ENCODE results near the gene ZNF141. TPM values are rescaled to one million over a fixed set of nuclear protein-coding genes. Genes with fewer than 3 reads are reported as not detected.
"Not testable (repeated sequence)": the region's sequence is repeated elsewhere in the genome, so short reads cannot be mapped to it uniquely, and the experiment has no call there.

Gene ZNF141
- polyA plus RNA-seq (2012; ENCODE audit: insufficient read depth, insufficient read length, low read depth): 5.4 TPM

- H3K9me3 ChIP-seq: peaks cover 4% of the 10 kb centered on the region
- no peaks in the 10 kb centered on the region for H3K4me1 ChIP-seq
- DNase-seq: peak; percentile 95
- no peaks in the 10 kb centered on the region for H3K27me3 ChIP-seq
- H3K36me3 ChIP-seq: peaks cover 25% of the 10 kb centered on the region
- H3K4me3 ChIP-seq (ENCODE audit: low read depth, low read length): peak within 1 kb of the TSS; percentile 94
- TF ChIP-seq CTCF (IDR thresholded peaks at IDR 0.05; ENCODE audit: low read depth, low read length): no peak
These were observed at the start of gene ZNF141 for GRCh38 chr4:337143-337931. Gene ZNF141, plus strand, starts transcription at chr4:337814. Its CDS starts 170 bp downstream, at chr4:337984.

- Histone ChIP-seq H3K27me3 (no peaks in the 10 kb centered on the region), H3K4me1 (no peaks in the 10 kb centered on the region), H3K9me3 (no peaks in the 10 kb centered on the region), H3K4me3 (ENCODE audit: low read depth, low read length) (no peak overlapping the region), H3K36me3 (no peaks in the 10 kb centered on the region)
- TF ChIP-seq CTCF (IDR thresholded peaks at IDR 0.05; ENCODE audit: low read depth, low read length): no peak
- DNase-seq: no peak
These were observed 48.7 kb upstream of the ZNF141 start for GRCh38 chr4:288891-289290.

GRCh38 chr4:294732-295131 is 42.9 kb upstream of the ZNF141 start:
- Histone ChIP-seq H3K36me3 (no peaks in the 10 kb centered on the region), H3K27me3 (no peaks in the 10 kb centered on the region), H3K4me1 (no peaks in the 10 kb centered on the region), H3K9me3 (no peaks in the 10 kb centered on the region), H3K4me3 (ENCODE audit: low read depth, low read length) (no peak overlapping the region)
- DNase-seq: no peak
- no peak for TF ChIP-seq CTCF (IDR thresholded peaks at IDR 0.05; ENCODE audit: low read depth, low read length)

- Histone ChIP-seq H3K4me1 (peaks cover 3% of the 10 kb centered on the region; the same call in 1 of the 2 replicates), H3K36me3 (no peaks in the 10 kb centered on the region), H3K4me3 (ENCODE audit: low read depth, low read length) (no peak overlapping the region), H3K27me3 (no peaks in the 10 kb centered on the region), H3K9me3 (peaks cover 8% of the 10 kb centered on the region)
- DNase-seq: no peak
- no peak for TF ChIP-seq CTCF (IDR thresholded peaks at IDR 0.05; ENCODE audit: low read depth, low read length)
These were observed 35.2 kb upstream of the ZNF141 start for GRCh38 chr4:302381-302780.

- H3K4me3 ChIP-seq (ENCODE audit: low read depth, low read length): peak overlapping the region; percentile 45
These were observed 33.1 kb upstream of the ZNF141 start for GRCh38 chr4:304516-304915.

GRCh38 chr4:304969-305680 is 32.5 kb upstream of the ZNF141 start, which contains the start of gene ZNF732:
Gene ZNF732, minus strand, starts transcription at chr4:305474. Its CDS starts 164 bp downstream, at chr4:305310.
- no peak for TF ChIP-seq CTCF (IDR thresholded peaks at IDR 0.05; ENCODE audit: low read depth, low read length)
- H3K4me1 ChIP-seq: peaks cover 3% of the 10 kb centered on the region; the same call in 1 of the 2 replicates
- no peaks in the 10 kb centered on the region for H3K36me3 ChIP-seq
- H3K9me3 ChIP-seq: peaks cover 8% of the 10 kb centered on the region
- peak; percentile 66 for DNase-seq
- peak within 1 kb of the TSS; percentile 45 for H3K4me3 ChIP-seq (ENCODE audit: low read depth, low read length)
- no peaks in the 10 kb centered on the region for H3K27me3 ChIP-seq

More at GRCh38 chr4:304516-304915, 33.1 kb upstream of the ZNF141 start:
- H3K27me3 ChIP-seq, H3K9me3 ChIP-seq, DNase-seq, H3K36me3 ChIP-seq, H3K4me1 ChIP-seq: not testable (repeated sequence)
